ENCODE results near the gene PCNX4.

DNA sequence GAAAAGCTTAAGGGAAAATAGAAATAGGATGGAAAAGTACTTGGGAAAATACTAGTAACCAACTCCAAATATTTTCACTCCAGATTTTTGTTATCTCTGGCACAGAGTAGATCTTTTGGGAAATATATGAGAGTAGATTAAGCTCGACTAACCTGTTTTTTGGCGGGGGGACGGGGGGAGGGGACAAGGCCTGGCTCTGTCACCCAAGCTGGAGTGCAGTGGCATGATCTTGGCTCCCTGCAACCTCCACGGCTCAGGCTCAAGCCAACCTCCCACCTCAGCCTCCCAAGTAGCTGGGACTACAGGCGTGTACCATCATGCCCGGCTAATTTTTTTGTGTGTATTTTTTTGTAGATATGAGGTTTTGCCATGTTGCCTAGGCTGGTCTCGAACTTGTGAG lies 68.7 kb downstream of the PCNX4 start:
- TF ChIP-seq, protein P1, sequence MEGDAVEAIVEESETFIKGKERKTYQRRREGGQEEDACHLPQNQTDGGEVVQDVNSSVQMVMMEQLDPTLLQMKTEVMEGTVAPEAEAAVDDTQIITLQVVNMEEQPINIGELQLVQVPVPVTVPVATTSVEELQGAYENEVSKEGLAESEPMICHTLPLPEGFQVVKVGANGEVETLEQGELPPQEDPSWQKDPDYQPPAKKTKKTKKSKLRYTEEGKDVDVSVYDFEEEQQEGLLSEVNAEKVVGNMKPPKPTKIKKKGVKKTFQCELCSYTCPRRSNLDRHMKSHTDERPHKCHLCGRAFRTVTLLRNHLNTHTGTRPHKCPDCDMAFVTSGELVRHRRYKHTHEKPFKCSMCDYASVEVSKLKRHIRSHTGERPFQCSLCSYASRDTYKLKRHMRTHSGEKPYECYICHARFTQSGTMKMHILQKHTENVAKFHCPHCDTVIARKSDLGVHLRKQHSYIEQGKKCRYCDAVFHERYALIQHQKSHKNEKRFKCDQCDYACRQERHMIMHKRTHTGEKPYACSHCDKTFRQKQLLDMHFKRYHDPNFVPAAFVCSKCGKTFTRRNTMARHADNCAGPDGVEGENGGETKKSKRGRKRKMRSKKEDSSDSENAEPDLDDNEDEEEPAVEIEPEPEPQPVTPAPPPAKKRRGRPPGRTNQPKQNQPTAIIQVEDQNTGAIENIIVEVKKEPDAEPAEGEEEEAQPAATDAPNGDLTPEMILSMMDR (IDR thresholded peaks at IDR 0.05 in 4 of 5, conservative IDR thresholded peaks at IDR 0.05 in 1 of 5) = no peak
- TF ChIP-seq POLR2A (IDR thresholded peaks at IDR 0.05) = no peak
